MM.1S (cell line): ENCODE results near the gene SCAMP4.

Experiments used
- DNase-seq: peaks from one replicate; pipeline ENCODE4 v3.0.0-alpha.2; 2015
- H2AFZ ChIP-seq: fragments of 300-600 bp; sonication (generic); 2 replicates; pipeline ENCODE4 v1.6.0; 2016; ENCODE audit warnings: antibody characterized with exemption, low read length
- H3F3A ChIP-seq: fragments of 300-600 bp; sonication (generic); 2 replicates; pipeline ENCODE4 v1.6.1; 2016; ENCODE audit warnings: mild to moderate bottlenecking, antibody characterized with exemption, low read length, moderate library complexity, mixed read lengths; ENCODE audit not compliant: insufficient read depth
- H3K27ac ChIP-seq: fragments of 300-600 bp; sonication (generic); 2 replicates; pipeline ENCODE4 v1.5.1; 2016; ENCODE audit warnings: mild to moderate bottlenecking, low read length
- H3K27me3 ChIP-seq: fragments of 300-600 bp; sonication (generic); replicated peaks from 2 replicates; pipeline ENCODE4 v1.6.0; 2016; ENCODE audit warnings: low read length; ENCODE audit not compliant: insufficient read depth
- H3K36me3 ChIP-seq: fragments of 300-600 bp; sonication (generic); replicated peaks from 2 replicates; pipeline ENCODE4 v1.6.1; 2016; ENCODE audit warnings: mild to moderate bottlenecking, low read length, mixed read lengths; ENCODE audit not compliant: insufficient read depth
- H3K4me1 ChIP-seq: fragments of 300-600 bp; sonication (generic); 2 replicates; pipeline ENCODE4 v1.6.1; 2016; ENCODE audit warnings: low read length, mixed read lengths
- H3K4me2 ChIP-seq: fragments of 300-600 bp; sonication (generic); 2 replicates; pipeline ENCODE4 v1.6.0; 2016; ENCODE audit warnings: low read depth, low read length
- H3K4me3 ChIP-seq: fragments of 300-600 bp; sonication (generic); 2 replicates; pipeline ENCODE4 v1.5.1; 2016; ENCODE audit warnings: low read length, mixed read lengths
- H3K79me2 ChIP-seq: fragments of 300-600 bp; sonication (generic); 2 replicates; pipeline ENCODE4 v1.6.1; 2016; ENCODE audit warnings: mixed run types, low read length, mixed read lengths
- H3K9ac ChIP-seq: fragments of 300-600 bp; sonication (generic); 2 replicates; pipeline ENCODE4 v1.6.1; 2016; ENCODE audit warnings: low read length, mixed read lengths
- H3K9me2 ChIP-seq: fragments of 300-600 bp; sonication (generic); replicated peaks from 2 replicates; pipeline ENCODE4 v1.6.1; 2016; ENCODE audit warnings: mild to moderate bottlenecking, low read length, mixed read lengths; ENCODE audit not compliant: insufficient read depth
- H3K9me3 ChIP-seq: fragments of 300-600 bp; sonication (generic); replicated peaks from 2 replicates; pipeline ENCODE4 v1.6.1; 2016; ENCODE audit warnings: mild to moderate bottlenecking, low read length, mixed read lengths; ENCODE audit not compliant: insufficient read depth
- H4K20me1 ChIP-seq: fragments of 300-600 bp; sonication (generic); 2 replicates; pipeline ENCODE4 v1.6.1; 2016; ENCODE audit warnings: mild to moderate bottlenecking, low read length, moderate library complexity, mixed read lengths; ENCODE audit not compliant: insufficient read depth
- EZH2 ChIP-seq: fragments of 300-600 bp; sonication (generic); optimal IDR thresholded peaks from 2 replicates; pipeline ENCODE3; 2017; ENCODE audit warnings: low read depth, mild to moderate bottlenecking, antibody characterized with exemption, low read length, mixed read lengths
- EZH2phosphoT487 ChIP-seq: fragments of 300-600 bp; sonication (generic); IDR thresholded peaks from 2 replicates; pipeline ENCODE4 v1.6.1; 2018; ENCODE audit warnings: antibody characterized with exemption, low read length
- TF ChIP-seq, protein P1 (sequence below): fragments of 300-600 bp; sonication (generic); IDR thresholded peaks from 2 replicates; pipeline ENCODE4 v1.5.1; 2016; ENCODE audit warnings: antibody characterized with exemption, low read length, mixed read lengths

Gene SCAMP4

DNA sequence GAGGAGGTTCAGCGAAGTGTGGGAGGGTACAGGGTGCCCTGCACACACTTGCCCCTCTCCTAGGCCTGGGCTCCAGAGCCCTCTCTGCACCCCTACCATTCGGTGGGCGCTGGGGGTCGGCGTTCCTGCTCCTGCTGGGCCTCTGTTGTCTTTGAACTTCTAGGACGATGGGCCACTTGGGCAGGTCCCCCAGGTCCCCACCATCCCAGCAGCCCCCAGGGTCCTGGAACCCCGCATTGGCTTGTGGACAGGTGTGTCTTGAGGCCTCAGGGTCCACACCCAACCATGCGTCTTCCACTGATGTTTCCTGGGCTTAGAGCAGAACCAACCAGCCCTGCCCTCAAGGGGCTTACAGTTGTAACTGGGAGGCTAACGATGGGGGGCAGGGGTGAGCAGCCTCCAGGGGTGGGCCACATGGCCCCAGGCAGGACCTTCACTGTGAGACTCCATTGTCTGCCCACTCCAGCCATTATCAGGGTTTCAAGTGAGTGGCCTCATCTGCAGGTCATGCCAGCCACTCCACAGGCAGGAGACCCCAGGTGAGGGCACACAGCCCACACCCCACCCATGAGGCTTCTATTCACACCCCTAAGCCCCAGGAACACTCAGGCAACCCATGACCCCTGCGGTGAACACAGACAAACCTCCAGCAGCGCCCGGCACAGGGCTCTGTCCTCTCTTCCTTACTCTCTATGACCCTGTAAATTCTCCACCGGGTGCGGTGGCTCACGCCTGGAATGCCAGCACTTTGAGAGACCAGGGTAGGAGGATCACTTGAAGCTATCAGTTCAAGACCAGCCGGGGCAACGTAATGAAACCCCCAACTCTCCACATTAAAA is 39.8 kb upstream of the SCAMP4 start:
- Histone ChIP-seq H3K4me3 (peak overlapping the region; percentile 72), H3K79me2 (peaks cover 31% of the 10 kb centered on the region), H3K4me1 (peaks cover 15% of the 10 kb centered on the region), H3K9ac (peak overlapping the region; percentile 98), H3K27me3 (no peaks in the 10 kb centered on the region), H3K9me3 (no peaks in the 10 kb centered on the region), H3K4me2 (peak overlapping the region; percentile 96), H3K27ac (peak overlapping the region; percentile 92; the same call in 1 of the 2 replicates), H3F3A (peaks cover 14% of the 10 kb centered on the region; the same call in 1 of the 2 replicates), H3K36me3 (no peaks in the 10 kb centered on the region), H4K20me1 (no peaks in the 10 kb centered on the region), H2AFZ (peak overlapping the region; percentile 95), H3K9me2 (no peaks in the 10 kb centered on the region)
- DNase-seq = no peak
- TF ChIP-seq, protein P1, sequence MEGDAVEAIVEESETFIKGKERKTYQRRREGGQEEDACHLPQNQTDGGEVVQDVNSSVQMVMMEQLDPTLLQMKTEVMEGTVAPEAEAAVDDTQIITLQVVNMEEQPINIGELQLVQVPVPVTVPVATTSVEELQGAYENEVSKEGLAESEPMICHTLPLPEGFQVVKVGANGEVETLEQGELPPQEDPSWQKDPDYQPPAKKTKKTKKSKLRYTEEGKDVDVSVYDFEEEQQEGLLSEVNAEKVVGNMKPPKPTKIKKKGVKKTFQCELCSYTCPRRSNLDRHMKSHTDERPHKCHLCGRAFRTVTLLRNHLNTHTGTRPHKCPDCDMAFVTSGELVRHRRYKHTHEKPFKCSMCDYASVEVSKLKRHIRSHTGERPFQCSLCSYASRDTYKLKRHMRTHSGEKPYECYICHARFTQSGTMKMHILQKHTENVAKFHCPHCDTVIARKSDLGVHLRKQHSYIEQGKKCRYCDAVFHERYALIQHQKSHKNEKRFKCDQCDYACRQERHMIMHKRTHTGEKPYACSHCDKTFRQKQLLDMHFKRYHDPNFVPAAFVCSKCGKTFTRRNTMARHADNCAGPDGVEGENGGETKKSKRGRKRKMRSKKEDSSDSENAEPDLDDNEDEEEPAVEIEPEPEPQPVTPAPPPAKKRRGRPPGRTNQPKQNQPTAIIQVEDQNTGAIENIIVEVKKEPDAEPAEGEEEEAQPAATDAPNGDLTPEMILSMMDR = no peak
- no peak for TF ChIP-seq EZH2phosphoT487
- no peak for TF ChIP-seq EZH2

DNA sequence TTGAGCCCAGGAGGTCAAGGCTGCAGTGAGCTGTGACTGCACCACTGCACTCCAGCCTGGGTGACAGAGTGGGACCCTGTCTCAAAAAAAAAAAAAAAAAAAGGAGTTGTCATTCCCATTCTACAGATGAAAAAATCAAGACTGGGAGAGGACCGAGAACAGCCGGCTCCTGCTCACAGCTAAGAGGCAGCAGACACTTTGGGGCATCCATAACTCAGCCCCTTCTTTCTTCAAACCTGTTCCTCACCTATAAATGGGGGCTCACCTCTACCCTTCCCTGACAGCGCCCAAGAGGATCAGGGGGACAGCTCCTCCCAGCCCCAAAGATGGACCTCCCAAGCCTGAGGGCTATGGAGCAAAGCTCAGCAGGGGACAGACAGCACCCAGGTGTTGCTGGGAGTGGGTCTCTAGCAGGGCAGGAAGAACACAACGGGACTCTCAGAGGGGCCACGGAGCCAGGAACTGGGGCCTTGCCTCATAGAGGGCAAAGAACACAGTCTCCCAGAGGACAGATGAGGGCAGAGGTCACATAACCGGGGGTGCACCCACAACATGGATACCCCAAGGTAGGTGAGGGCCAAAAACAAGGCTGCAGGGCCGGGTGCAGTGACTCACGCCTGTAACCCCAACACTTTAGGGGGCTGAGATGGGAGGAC is 38.4 kb upstream of the SCAMP4 start:
- Histone ChIP-seq H3K9ac (no peak overlapping the region), H3K4me3 (no peak overlapping the region), H3K4me1 (peaks cover 9% of the 10 kb centered on the region), H2AFZ (no peak overlapping the region), H3K9me3 (no peaks in the 10 kb centered on the region), H3K27ac (no peak overlapping the region), H4K20me1 (no peaks in the 10 kb centered on the region), H3K27me3 (no peaks in the 10 kb centered on the region), H3K9me2 (no peaks in the 10 kb centered on the region), H3K4me2 (no peak overlapping the region), H3K36me3 (no peaks in the 10 kb centered on the region), H3F3A (peaks cover 14% of the 10 kb centered on the region; the same call in 1 of the 2 replicates), H3K79me2 (peaks cover 28% of the 10 kb centered on the region)
- DNase-seq = no peak
- TF ChIP-seq EZH2phosphoT487 (no peak), EZH2 (no peak)
- TF ChIP-seq, protein P1 = no peak

DNA sequence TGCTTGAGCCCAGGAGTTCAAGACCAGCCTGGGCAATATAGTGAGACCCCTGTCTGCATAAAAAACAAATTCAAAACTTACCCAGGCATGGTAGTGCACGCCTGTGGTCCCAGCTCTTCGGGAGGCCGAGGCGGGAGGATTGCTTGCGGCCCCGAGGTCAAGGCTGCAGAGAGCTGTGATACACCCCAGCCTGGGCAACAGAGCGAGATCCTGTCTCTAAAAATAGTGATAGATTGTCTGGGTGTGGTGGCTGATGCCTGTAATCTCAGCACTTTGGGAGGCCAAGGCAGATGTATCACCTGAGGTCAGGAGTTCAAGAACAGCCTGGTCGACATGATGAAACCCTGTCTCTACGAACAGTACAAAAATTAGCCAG is 37.9 kb upstream of the SCAMP4 start:
- Histone ChIP-seq H3K79me2 (peaks cover 28% of the 10 kb centered on the region), H3K36me3 (no peaks in the 10 kb centered on the region), H3K27ac (no peak overlapping the region), H3K4me2 (no peak overlapping the region), H2AFZ (no peak overlapping the region), H3K4me1 (peaks cover 5% of the 10 kb centered on the region), H3F3A (peaks cover 11% of the 10 kb centered on the region; the same call in 1 of the 2 replicates), H4K20me1 (no peaks in the 10 kb centered on the region), H3K9me2 (no peaks in the 10 kb centered on the region), H3K9me3 (no peaks in the 10 kb centered on the region), H3K27me3 (no peaks in the 10 kb centered on the region), H3K9ac (no peak overlapping the region), H3K4me3 (no peak overlapping the region)
- no peak for DNase-seq
- TF ChIP-seq, protein P1 = no peak
- TF ChIP-seq EZH2phosphoT487 (no peak), EZH2 (no peak)
